Parathyroid adenoma (tissue), 2 donors: ENCODE data around the gene TEP1.

ENCODE experiments used
- H2AFZ ChIP-seq: fragments of 300-600 bp; sonication (generic); one replicate; pipeline ENCODE4 v1.7.0; 2017; ENCODE audit warnings: antibody characterized with exemption, mild to moderate bottlenecking
- H3K27ac ChIP-seq: fragments of 300-600 bp; sonication (generic); one replicate; pipeline ENCODE4 v1.7.0; 2017
- H3K27me3 ChIP-seq: fragments of 300-600 bp; sonication (generic); one replicate; pipeline ENCODE4 v1.7.0; 2017; ENCODE audit warnings: low read length; ENCODE audit not compliant: control insufficient read depth, insufficient read depth
- H3K36me3 ChIP-seq: fragments of 300-600 bp; sonication (generic); one replicate; pipeline ENCODE4 v1.7.0; 2017; ENCODE audit warnings: low read length; ENCODE audit not compliant: control insufficient read depth, insufficient read depth
- H3K4me1 ChIP-seq: fragments of 300-600 bp; sonication (generic); one replicate; pipeline ENCODE4 v1.7.0; 2017; ENCODE audit warnings: control low read depth
- H3K4me2 ChIP-seq: fragments of 300-600 bp; sonication (generic); one replicate; pipeline ENCODE4 v1.7.0; 2017; ENCODE audit warnings: low read length
- H3K4me3 ChIP-seq: fragments of 300-600 bp; sonication (generic); one replicate; pipeline ENCODE4 v1.7.0; 2017; ENCODE audit warnings: low read depth, low read length
- H3K79me2 ChIP-seq: fragments of 300-600 bp; sonication (generic); one replicate; pipeline ENCODE4 v1.7.0; 2017; ENCODE audit warnings: control low read depth
- H3K9ac ChIP-seq: fragments of 300-600 bp; sonication (generic); one replicate; pipeline ENCODE4 v1.7.0; 2017; ENCODE audit warnings: mild to moderate bottlenecking
- H3K9me3 ChIP-seq: fragments of 300-600 bp; sonication (generic); one replicate; pipeline ENCODE4 v1.7.0; 2017; ENCODE audit warnings: low read length; ENCODE audit not compliant: control insufficient read depth
- TF ChIP-seq, protein P1 (sequence below): fragments of 300-600 bp; sonication (generic); IDR thresholded peaks from one replicate; pipeline ENCODE4 v1.7.0; 2017; ENCODE audit warnings: antibody characterized with exemption, mild to moderate bottlenecking
- donor health status: primary hyperparathyroidism.

TEP1 gene

DNA sequence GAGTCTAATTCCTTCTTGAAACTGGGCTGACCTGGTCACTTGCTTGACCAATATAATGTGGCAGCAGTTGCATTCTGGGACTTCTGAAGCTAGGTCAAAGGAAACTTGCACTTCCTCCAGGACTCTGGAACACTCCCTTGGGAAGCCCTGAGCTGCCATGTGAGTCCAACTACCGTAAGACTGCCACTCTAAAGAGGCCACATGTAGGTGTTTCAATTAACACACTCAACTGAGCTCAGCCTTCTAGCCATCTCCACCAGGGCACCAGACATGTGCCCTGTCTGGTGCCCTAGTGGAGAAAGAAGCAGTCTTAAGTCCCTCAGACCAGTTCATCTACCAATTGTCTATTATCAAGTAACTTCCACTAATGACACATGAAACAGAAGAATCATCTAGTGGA lies 6.1 kb upstream of the TEP1 start:
- Histone ChIP-seq H3K4me3 (no peak overlapping the region), H3K4me2 (no peak overlapping the region), H3K27me3 (no peaks in the 10 kb centered on the region), H2AFZ (no peak overlapping the region), H3K79me2 (no peaks in the 10 kb centered on the region), H3K9ac (no peak overlapping the region), H3K4me1 (peaks cover 19% of the 10 kb centered on the region), H3K27ac (no peak overlapping the region), H3K9me3 (no peaks in the 10 kb centered on the region), H3K36me3 (no peaks in the 10 kb centered on the region)
- TF ChIP-seq, protein P1, sequence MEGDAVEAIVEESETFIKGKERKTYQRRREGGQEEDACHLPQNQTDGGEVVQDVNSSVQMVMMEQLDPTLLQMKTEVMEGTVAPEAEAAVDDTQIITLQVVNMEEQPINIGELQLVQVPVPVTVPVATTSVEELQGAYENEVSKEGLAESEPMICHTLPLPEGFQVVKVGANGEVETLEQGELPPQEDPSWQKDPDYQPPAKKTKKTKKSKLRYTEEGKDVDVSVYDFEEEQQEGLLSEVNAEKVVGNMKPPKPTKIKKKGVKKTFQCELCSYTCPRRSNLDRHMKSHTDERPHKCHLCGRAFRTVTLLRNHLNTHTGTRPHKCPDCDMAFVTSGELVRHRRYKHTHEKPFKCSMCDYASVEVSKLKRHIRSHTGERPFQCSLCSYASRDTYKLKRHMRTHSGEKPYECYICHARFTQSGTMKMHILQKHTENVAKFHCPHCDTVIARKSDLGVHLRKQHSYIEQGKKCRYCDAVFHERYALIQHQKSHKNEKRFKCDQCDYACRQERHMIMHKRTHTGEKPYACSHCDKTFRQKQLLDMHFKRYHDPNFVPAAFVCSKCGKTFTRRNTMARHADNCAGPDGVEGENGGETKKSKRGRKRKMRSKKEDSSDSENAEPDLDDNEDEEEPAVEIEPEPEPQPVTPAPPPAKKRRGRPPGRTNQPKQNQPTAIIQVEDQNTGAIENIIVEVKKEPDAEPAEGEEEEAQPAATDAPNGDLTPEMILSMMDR = no peak

- Histone ChIP-seq H3K79me2 (no peaks in the 10 kb centered on the region), H3K9ac (no peak overlapping the region), H3K27me3 (no peaks in the 10 kb centered on the region), H2AFZ (peak overlapping the region; percentile 65), H3K4me1 (peaks cover 25% of the 10 kb centered on the region), H3K4me3 (no peak overlapping the region), H3K27ac (peak overlapping the region; percentile 63), H3K9me3 (no peaks in the 10 kb centered on the region), H3K4me2 (no peak overlapping the region), H3K36me3 (no peaks in the 10 kb centered on the region)
- TF ChIP-seq, protein P1 = no peak
These were observed 5.2 kb upstream of the TEP1 start for GRCh38 chr14:20418501-20418909.

GRCh38 chr14:20417250-20418186 lies 4.2 kb upstream of the TEP1 start:
- H2AFZ ChIP-seq = peak overlapping the region; percentile 47
- TF ChIP-seq, protein P1 = no peak
- no peaks in the 10 kb centered on the region for H3K79me2 ChIP-seq
- peak overlapping the region; percentile 47 for H3K4me2 ChIP-seq
- peak overlapping the region; percentile 63 for H3K27ac ChIP-seq
- no peaks in the 10 kb centered on the region for H3K36me3 ChIP-seq
- no peak overlapping the region for H3K9ac ChIP-seq
- no peak overlapping the region for H3K4me3 ChIP-seq
- H3K27me3 ChIP-seq = no peaks in the 10 kb centered on the region
- no peaks in the 10 kb centered on the region for H3K9me3 ChIP-seq
- H3K4me1 ChIP-seq = peaks cover 25% of the 10 kb centered on the region

GRCh38 chr14:20416223-20416622 lies 2.9 kb upstream of the TEP1 start:
- TF ChIP-seq, protein P1 = no peak
- H3K9me3 ChIP-seq = no peaks in the 10 kb centered on the region
- no peak overlapping the region for H3K4me3 ChIP-seq
- no peaks in the 10 kb centered on the region for H3K27me3 ChIP-seq
- H3K4me2 ChIP-seq = no peak overlapping the region
- peaks cover 25% of the 10 kb centered on the region for H3K4me1 ChIP-seq
- H2AFZ ChIP-seq = peak overlapping the region; percentile 61
- no peaks in the 10 kb centered on the region for H3K36me3 ChIP-seq
- no peaks in the 10 kb centered on the region for H3K79me2 ChIP-seq
- H3K27ac ChIP-seq = no peak overlapping the region
- no peak overlapping the region for H3K9ac ChIP-seq
